HG03103 (cell line): ENCODE data around the gene SYT1.

Experiments used
- ATAC-seq: cut with Tn5 transposase; IDR thresholded peaks from one replicate; pipeline ENCODE4 v1.9.1; 2021; ENCODE audit warnings: low read depth; ENCODE audit not compliant: unreplicated experiment

The SYT1 gene

GRCh38 chr12:79125358-79125757 is 260.8 kb downstream of the SYT1 start:
- ATAC-seq: no peak

DNA sequence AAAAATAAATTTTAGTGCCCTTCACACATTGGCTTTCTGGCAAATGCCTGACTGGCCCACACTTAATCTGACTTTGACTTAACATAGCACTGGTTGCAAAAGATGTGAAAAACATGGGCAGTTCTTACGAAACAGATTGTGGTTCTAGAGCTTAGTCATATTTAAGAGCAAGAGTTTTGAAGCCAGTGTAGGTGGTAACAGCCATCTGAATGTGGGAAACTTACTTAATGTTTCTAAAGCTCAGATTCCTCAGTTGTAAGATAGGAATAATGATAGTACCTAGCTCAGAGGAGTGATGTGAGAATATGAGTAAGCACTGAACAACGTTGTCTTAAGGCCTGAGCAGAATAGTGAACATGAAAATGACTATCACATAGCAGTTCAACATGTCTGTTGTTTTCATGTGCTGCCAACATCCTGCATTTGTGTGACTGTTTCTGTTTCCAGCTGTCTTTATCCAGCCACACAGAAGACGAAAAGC is 262.7 kb downstream of the SYT1 start:
- ATAC-seq: peak; percentile 86

- ATAC-seq: no peak
Observed at GRCh38 chr12:79128956-79129355, 264.4 kb downstream of the SYT1 start.

DNA sequence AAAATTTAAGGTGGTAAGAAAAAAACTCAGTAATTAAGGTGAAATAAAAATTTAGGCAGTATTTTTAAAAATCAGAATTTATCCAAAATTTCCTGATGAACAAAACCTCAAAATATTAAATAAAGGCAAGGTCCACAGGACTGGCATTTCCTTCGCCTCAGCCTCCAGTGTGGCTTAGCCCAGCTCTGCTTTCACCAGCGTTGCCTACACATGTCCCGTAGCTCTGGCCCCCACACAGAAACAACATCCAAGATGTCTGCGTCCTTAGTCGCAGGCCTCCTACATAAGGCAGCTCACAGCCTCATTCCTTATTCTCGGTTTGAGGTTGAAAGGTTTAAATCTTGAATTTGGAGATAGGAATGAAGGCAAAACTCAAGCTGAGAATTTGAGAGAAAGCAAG is 274.3 kb downstream of the SYT1 start:
- ATAC-seq: no peak

GRCh38 chr12:79140711-79141110 is 276.1 kb downstream of the SYT1 start:
- ATAC-seq: no peak

- no peak for ATAC-seq
Observed at GRCh38 chr12:79141776-79142175, 277.2 kb downstream of the SYT1 start.

DNA sequence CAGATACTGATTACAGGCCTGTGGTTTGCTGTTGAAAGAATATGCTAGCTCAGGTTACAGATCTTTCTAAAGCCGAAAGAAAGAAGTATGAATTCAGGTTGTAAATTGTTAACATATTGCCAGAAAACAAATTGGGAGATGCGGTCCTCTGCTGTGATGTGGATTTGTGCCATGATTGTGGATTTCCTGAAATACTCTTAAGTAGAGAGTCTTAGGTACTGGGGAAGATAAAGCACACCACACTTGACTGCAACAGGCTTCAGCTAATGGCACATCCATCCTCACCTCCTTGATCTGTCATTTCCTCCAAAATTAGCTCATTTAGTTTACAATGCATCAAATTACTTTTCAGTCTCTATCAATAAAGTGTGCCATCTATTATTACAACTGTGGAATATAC is 279.2 kb downstream of the SYT1 start:
- ATAC-seq: no peak

- ATAC-seq: no peak
Observed at GRCh38 chr12:79151956-79152355, 287.4 kb downstream of the SYT1 start.

DNA sequence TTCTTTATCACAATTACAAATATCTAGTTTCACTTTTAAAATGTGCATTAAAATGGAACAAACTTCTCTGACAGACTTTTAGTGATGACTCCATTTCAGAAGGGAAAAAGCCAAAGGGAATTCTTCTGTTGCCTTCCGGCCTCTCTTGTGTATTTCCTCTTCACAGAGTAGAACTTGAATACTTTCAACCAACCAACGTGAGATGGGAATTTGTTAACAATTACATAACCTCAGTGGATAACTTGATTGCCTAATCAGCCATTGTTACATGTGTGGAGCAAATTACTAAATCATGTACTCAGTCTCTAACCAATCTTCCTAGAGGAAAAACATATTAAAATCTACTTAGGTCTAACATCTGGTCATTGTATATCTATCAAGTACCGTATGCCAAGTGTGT is 291.1 kb downstream of the SYT1 start:
- ATAC-seq: no peak

DNA sequence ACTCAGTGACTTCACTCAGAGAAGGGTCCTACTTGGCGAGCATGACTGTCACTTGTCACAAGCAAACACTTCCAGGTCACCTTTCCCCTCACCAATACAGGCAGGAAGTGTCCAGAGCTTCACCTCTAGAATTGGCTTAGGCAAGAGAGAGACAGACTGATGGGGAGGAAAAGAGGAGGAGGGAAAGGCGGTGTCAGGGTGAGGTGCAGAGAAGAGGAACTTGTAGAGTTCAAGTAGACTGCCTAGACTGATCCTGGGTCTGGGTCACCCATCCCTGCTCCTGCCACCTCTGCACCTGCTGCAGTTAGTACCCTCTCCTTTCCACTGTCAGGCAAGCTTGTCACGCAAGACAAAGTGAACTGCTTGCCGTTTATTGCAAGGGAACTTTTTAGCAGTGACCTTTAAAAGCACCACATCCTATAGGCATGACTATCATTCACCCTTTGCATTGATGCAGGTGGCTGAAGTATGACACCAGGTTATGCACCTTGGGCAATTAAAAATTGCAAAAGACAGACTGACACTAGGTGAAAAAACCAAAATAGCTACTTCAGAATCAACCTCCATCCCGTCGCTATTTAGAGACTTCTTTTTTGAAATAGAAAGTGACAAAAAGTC is 292.4 kb downstream of the SYT1 start:
- ATAC-seq: no peak

- ATAC-seq: no peak
Observed at GRCh38 chr12:79161249-79161934, 296.8 kb downstream of the SYT1 start.

DNA sequence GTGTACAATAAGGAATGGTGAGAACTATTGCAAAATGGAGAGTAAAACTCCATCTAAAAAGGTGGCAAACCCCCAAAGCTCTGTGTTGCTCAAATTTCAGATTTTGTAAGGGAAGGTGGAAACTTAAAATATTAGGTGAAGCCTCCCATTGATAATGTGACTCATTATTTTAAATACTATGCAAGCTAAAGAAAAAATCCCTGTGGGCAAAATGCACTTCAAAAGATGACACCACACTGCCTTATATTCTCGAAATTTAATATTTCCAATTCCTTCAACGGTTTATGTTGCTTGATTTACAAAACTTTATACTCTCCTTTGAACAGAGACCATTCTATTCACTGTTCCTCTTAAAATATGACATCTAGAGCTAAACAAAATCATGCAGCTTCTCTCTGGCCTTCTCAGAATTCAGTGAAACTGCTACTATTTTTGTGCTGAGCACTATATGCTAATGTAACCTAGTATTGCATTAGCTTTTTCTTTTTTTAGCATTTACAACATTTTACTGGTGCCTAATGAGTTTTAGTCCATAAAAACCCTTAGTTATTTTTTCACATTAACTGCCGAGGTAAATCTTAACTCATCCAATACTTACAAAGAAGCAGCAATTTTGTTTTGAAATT is 297.7 kb downstream of the SYT1 start:
- no peak for ATAC-seq

GRCh38 chr12:79162948-79163347 is 298.4 kb downstream of the SYT1 start:
- no peak for ATAC-seq

GRCh38 chr12:79164890-79165289 is 300.3 kb downstream of the SYT1 start:
- no peak for ATAC-seq

- no peak for ATAC-seq
Observed at GRCh38 chr12:79168687-79169086, 304.1 kb downstream of the SYT1 start.

DNA sequence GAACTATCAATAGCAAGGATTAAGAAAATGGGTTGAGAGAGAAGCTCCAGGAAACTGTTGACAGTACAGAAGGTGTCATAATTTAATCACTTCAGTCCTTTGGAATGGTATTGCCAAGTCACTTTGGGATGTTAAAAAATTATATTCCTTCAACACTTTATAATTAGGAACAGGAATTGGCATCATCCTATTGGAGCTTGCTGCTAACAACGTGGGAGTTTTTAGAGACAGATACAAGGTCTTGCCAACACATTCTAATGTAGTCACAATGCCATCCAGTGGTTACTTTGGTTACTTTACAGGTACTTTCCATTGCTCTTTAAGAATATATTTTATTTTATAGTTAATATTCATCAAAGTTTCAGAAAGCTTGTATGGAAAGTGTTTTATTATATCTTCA is 310.1 kb downstream of the SYT1 start:
- no peak for ATAC-seq

GRCh38 chr12:79183003-79183402 is 318.4 kb downstream of the SYT1 start:
- ATAC-seq: no peak

DNA sequence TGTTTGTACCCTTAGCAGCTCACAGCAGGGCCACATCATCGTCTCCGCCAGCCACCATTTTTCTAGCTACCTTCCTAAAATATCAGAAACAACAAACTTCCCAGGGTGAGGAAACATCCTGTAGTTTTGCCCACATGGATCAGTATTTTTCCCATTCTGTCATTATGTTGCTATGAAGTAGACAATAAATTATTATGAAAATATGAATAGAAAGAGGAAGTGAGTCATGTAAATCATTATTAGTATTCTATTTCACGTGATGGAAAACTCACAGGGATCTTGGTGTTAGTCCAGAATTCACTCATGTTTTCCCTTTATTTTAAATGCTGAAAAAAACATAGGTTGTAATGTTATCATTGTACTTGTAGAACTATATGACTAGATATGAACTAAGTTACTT is 319.4 kb downstream of the SYT1 start:
- no peak for ATAC-seq

DNA sequence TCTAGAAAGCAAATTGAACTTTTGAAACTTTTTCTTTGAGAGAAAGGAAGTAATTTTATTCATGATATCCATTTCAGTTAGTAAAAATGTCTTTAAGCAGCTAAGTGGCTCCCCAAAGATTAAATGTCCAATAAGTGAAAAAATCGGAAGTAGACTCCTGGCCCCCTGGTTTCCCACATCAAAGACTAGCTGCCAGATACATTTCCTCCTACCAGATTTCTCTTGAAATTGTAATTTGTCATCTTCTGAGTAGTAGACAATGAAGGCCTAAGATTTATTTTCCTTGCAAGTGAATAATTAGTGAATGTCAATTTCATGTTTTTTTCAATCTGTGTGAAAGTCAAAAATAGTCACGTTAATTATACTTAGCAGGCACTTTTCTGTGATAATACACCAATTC is 321.9 kb downstream of the SYT1 start:
- ATAC-seq: no peak

DNA sequence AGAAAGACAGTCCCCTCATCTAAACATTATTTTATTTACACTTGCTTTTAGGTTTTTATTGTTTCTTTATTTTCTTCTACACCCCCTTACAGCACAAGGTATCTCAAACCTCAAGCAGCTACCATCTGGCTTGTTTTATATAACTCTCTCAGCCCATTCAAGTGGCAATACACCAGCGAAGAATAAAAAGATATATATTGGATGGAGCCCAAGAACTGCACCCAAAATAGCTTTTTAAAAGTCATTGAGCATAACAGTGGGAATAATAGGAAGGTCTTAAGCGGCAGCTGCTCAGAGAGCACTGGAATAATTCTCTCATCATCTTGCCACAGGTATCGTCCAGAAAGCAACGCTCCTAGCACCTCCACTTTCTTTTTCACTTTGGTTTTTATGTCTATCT is 322.5 kb downstream of the SYT1 start:
- ATAC-seq: no peak

DNA sequence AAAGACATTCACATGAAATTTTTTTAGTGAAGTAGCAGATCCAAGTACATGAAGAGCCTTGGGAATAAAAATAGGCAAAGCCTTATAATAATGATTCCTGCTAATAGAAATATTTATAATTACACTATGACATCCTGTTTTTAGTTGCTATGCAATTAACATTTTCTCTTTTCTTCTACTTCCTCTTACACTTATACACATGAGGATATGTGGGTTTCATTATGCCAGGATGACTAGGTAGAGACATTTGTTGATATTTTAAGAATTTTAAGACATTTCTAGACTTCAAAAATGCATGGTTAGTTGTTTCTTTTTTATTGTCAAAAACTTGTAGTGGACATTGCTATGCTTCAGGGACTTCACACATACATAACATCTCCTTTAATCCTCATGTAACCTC is 326.8 kb downstream of the SYT1 start:
- ATAC-seq: no peak

- no peak for ATAC-seq
Observed at GRCh38 chr12:79194595-79194994, 330.0 kb downstream of the SYT1 start.
